ENCODE measurements around the gene IRX1.

The IRX1 gene

GRCh38 chr5:3601911-3602782, 6.5 kb downstream of the IRX1 start:
- Histone ChIP-seq H3K4me1 (ENCODE audit: control insufficient read depth, insufficient read depth, low read length) (peaks cover 19% of the 10 kb centered on the region), H3K27me3 (ENCODE audit: control insufficient read depth, insufficient read depth, low read length) (peaks cover 100% of the 10 kb centered on the region), H3K4me3 (ENCODE audit: low read depth, low read length) (peak overlapping the region; percentile 53), H3K27ac (ENCODE audit: low read depth, low read length) (no peak overlapping the region), H3K36me3 (ENCODE audit: control insufficient read depth, insufficient read depth, low read length) (no peaks in the 10 kb centered on the region), H3K9me3 (ENCODE audit: control insufficient read depth, insufficient read depth, low read length) (no peaks in the 10 kb centered on the region), H3K9ac (ENCODE audit: low read depth, low read length) (no peak overlapping the region)

- Histone ChIP-seq H3K27me3 (ENCODE audit: control insufficient read depth, insufficient read depth, low read length) (peaks cover 100% of the 10 kb centered on the region), H3K9ac (ENCODE audit: low read depth, low read length) (no peak overlapping the region), H3K4me3 (ENCODE audit: low read depth, low read length) (peak overlapping the region; percentile 53), H3K36me3 (ENCODE audit: control insufficient read depth, insufficient read depth, low read length) (no peaks in the 10 kb centered on the region), H3K27ac (ENCODE audit: low read depth, low read length) (no peak overlapping the region), H3K4me1 (ENCODE audit: control insufficient read depth, insufficient read depth, low read length) (peaks cover 17% of the 10 kb centered on the region), H3K9me3 (ENCODE audit: control insufficient read depth, insufficient read depth, low read length) (no peaks in the 10 kb centered on the region)
Observed at GRCh38 chr5:3602785-3603502, 7.3 kb downstream of the IRX1 start.

GRCh38 chr5:3604501-3604900, 8.9 kb downstream of the IRX1 start:
- H3K27me3 ChIP-seq (ENCODE audit: control insufficient read depth, insufficient read depth, low read length) = peaks cover 91% of the 10 kb centered on the region
- H3K4me3 ChIP-seq (ENCODE audit: low read depth, low read length) = no peak overlapping the region
- no peaks in the 10 kb centered on the region for H3K9me3 ChIP-seq (ENCODE audit: control insufficient read depth, insufficient read depth, low read length)
- H3K4me1 ChIP-seq (ENCODE audit: control insufficient read depth, insufficient read depth, low read length) = peaks cover 6% of the 10 kb centered on the region
- no peak overlapping the region for H3K9ac ChIP-seq (ENCODE audit: low read depth, low read length)
- H3K27ac ChIP-seq (ENCODE audit: low read depth, low read length) = no peak overlapping the region
- no peaks in the 10 kb centered on the region for H3K36me3 ChIP-seq (ENCODE audit: control insufficient read depth, insufficient read depth, low read length)

GRCh38 chr5:3605298-3606010, 9.8 kb downstream of the IRX1 start:
- peaks cover 82% of the 10 kb centered on the region for H3K27me3 ChIP-seq (ENCODE audit: control insufficient read depth, insufficient read depth, low read length)
- no peak overlapping the region for H3K9ac ChIP-seq (ENCODE audit: low read depth, low read length)
- H3K27ac ChIP-seq (ENCODE audit: low read depth, low read length) = no peak overlapping the region
- H3K36me3 ChIP-seq (ENCODE audit: control insufficient read depth, insufficient read depth, low read length) = no peaks in the 10 kb centered on the region
- no peaks in the 10 kb centered on the region for H3K9me3 ChIP-seq (ENCODE audit: control insufficient read depth, insufficient read depth, low read length)
- peaks cover 10% of the 10 kb centered on the region for H3K4me1 ChIP-seq (ENCODE audit: control insufficient read depth, insufficient read depth, low read length)
- peak overlapping the region; percentile 56 for H3K4me3 ChIP-seq (ENCODE audit: low read depth, low read length)

- Histone ChIP-seq H3K4me3 (ENCODE audit: low read depth, low read length) (peak overlapping the region; percentile 56), H3K9ac (ENCODE audit: low read depth, low read length) (no peak overlapping the region), H3K27me3 (ENCODE audit: control insufficient read depth, insufficient read depth, low read length) (peaks cover 73% of the 10 kb centered on the region), H3K9me3 (ENCODE audit: control insufficient read depth, insufficient read depth, low read length) (no peaks in the 10 kb centered on the region), H3K36me3 (ENCODE audit: control insufficient read depth, insufficient read depth, low read length) (no peaks in the 10 kb centered on the region), H3K27ac (ENCODE audit: low read depth, low read length) (no peak overlapping the region), H3K4me1 (ENCODE audit: control insufficient read depth, insufficient read depth, low read length) (peaks cover 10% of the 10 kb centered on the region)
Observed at GRCh38 chr5:3606121-3606831, 10.6 kb downstream of the IRX1 start.

GRCh38 chr5:3607541-3608181, 12.0 kb downstream of the IRX1 start:
- peaks cover 5% of the 10 kb centered on the region for H3K4me1 ChIP-seq (ENCODE audit: control insufficient read depth, insufficient read depth, low read length)
- H3K36me3 ChIP-seq (ENCODE audit: control insufficient read depth, insufficient read depth, low read length) = no peaks in the 10 kb centered on the region
- no peak overlapping the region for H3K27ac ChIP-seq (ENCODE audit: low read depth, low read length)
- no peak overlapping the region for H3K4me3 ChIP-seq (ENCODE audit: low read depth, low read length)
- H3K9ac ChIP-seq (ENCODE audit: low read depth, low read length) = no peak overlapping the region
- peaks cover 60% of the 10 kb centered on the region for H3K27me3 ChIP-seq (ENCODE audit: control insufficient read depth, insufficient read depth, low read length)
- no peaks in the 10 kb centered on the region for H3K9me3 ChIP-seq (ENCODE audit: control insufficient read depth, insufficient read depth, low read length)

- Histone ChIP-seq H3K9me3 (ENCODE audit: control insufficient read depth, insufficient read depth, low read length) (no peaks in the 10 kb centered on the region), H3K27ac (ENCODE audit: low read depth, low read length) (no peak overlapping the region), H3K36me3 (ENCODE audit: control insufficient read depth, insufficient read depth, low read length) (no peaks in the 10 kb centered on the region), H3K27me3 (ENCODE audit: control insufficient read depth, insufficient read depth, low read length) (peaks cover 44% of the 10 kb centered on the region), H3K4me1 (ENCODE audit: control insufficient read depth, insufficient read depth, low read length) (peaks cover 5% of the 10 kb centered on the region), H3K9ac (ENCODE audit: low read depth, low read length) (no peak overlapping the region), H3K4me3 (ENCODE audit: low read depth, low read length) (no peak overlapping the region)
Observed at GRCh38 chr5:3609120-3609681, 13.6 kb downstream of the IRX1 start.

GRCh38 chr5:3612591-3613042, 17.0 kb downstream of the IRX1 start:
- Histone ChIP-seq H3K9ac (ENCODE audit: low read depth, low read length) (no peak overlapping the region), H3K4me1 (ENCODE audit: control insufficient read depth, insufficient read depth, low read length) (peaks cover 5% of the 10 kb centered on the region; the same call in 1 of the 2 replicates), H3K9me3 (ENCODE audit: control insufficient read depth, insufficient read depth, low read length) (no peaks in the 10 kb centered on the region), H3K36me3 (ENCODE audit: control insufficient read depth, insufficient read depth, low read length) (no peaks in the 10 kb centered on the region), H3K4me3 (ENCODE audit: low read depth, low read length) (no peak overlapping the region), H3K27me3 (ENCODE audit: control insufficient read depth, insufficient read depth, low read length) (peaks cover 10% of the 10 kb centered on the region), H3K27ac (ENCODE audit: low read depth, low read length) (no peak overlapping the region)

GRCh38 chr5:3613726-3614125, 18.1 kb downstream of the IRX1 start:
- H3K4me1 ChIP-seq (ENCODE audit: control insufficient read depth, insufficient read depth, low read length) = peaks cover 5% of the 10 kb centered on the region; the same call in 1 of the 2 replicates
- no peaks in the 10 kb centered on the region for H3K27me3 ChIP-seq (ENCODE audit: control insufficient read depth, insufficient read depth, low read length)
- no peak overlapping the region for H3K27ac ChIP-seq (ENCODE audit: low read depth, low read length)
- no peak overlapping the region for H3K9ac ChIP-seq (ENCODE audit: low read depth, low read length)
- no peaks in the 10 kb centered on the region for H3K9me3 ChIP-seq (ENCODE audit: control insufficient read depth, insufficient read depth, low read length)
- no peaks in the 10 kb centered on the region for H3K36me3 ChIP-seq (ENCODE audit: control insufficient read depth, insufficient read depth, low read length)
- H3K4me3 ChIP-seq (ENCODE audit: low read depth, low read length) = no peak overlapping the region

- H3K9ac ChIP-seq (ENCODE audit: low read depth, low read length) = no peak overlapping the region
- H3K36me3 ChIP-seq (ENCODE audit: control insufficient read depth, insufficient read depth, low read length) = no peaks in the 10 kb centered on the region
- H3K27ac ChIP-seq (ENCODE audit: low read depth, low read length) = no peak overlapping the region
- H3K9me3 ChIP-seq (ENCODE audit: control insufficient read depth, insufficient read depth, low read length) = no peaks in the 10 kb centered on the region
- no peak overlapping the region for H3K4me3 ChIP-seq (ENCODE audit: low read depth, low read length)
- H3K27me3 ChIP-seq (ENCODE audit: control insufficient read depth, insufficient read depth, low read length) = no peaks in the 10 kb centered on the region
- H3K4me1 ChIP-seq (ENCODE audit: control insufficient read depth, insufficient read depth, low read length) = peaks cover 4% of the 10 kb centered on the region; the same call in 1 of the 2 replicates
Observed at GRCh38 chr5:3615217-3615616, 19.6 kb downstream of the IRX1 start.

All from HUES48 (cell line).